Renal cortex interstitium (tissue), 11 donors: ENCODE measurements around the gene C4orf36. TPM values are rescaled to one million over a fixed set of nuclear protein-coding genes. Genes with fewer than 3 reads are reported as not detected.

Experiments used
- DNase-seq, 11 donors: peaks; one replicate each; pipeline ENCODE4 v3.0.0-alpha.2; 2013; ENCODE audit warnings: low read depth in 9 of 11, low spot score in 4 of 11; ENCODE audit errors: extremely low read depth in 1 of 11
- polyA plus RNA-seq, 3 donors: library from polyadenylated mRNA; unstranded; fragments of 120-200 nt; gene quantifications; one replicate each; pipeline ENCODE4 v1.2.1, GENCODE V29; 2013; ENCODE audit not compliant: insufficient read length in 3 of 3

C4orf36 gene
- polyA plus RNA-seq, 3 donors: 1.2 to 1.8 (median 1.4) TPM

GRCh38 chr4:86919561-86920223, 27.5 kb upstream of the C4orf36 start:
- no peak for DNase-seq

GRCh38 chr4:86918539-86919072, 26.4 kb upstream of the C4orf36 start:
- no peak for DNase-seq

GRCh38 chr4:86917212-86918039, 25.2 kb upstream of the C4orf36 start:
- no peak for DNase-seq

GRCh38 chr4:86916392-86916791, 24.2 kb upstream of the C4orf36 start:
- no peak for DNase-seq

- DNase-seq: no peak
Measured at GRCh38 chr4:86910820-86911684, 18.8 kb upstream of the C4orf36 start.

DNA sequence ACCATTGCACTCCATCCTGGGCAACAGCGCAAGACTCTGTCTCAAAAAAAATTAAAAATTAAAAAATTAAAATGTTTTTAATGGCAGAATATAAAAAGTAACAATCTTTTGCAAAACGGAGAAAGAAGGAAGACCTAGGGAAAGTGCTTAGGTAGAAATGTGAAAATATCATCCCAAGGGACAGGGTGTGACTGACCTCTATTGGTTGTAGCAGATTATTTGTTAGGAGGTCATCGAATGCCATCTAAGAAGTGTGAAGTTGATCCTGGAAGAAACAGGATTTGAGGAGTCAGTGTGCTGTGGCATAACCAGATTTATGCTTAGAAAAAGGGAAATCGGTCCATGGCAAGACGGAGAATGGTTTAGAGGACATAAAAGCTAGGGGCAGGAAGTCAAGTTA, 18.1 kb upstream of the C4orf36 start:
- no peak for DNase-seq

GRCh38 chr4:86909546-86910295, 17.5 kb upstream of the C4orf36 start:
- DNase-seq: no peak

DNA sequence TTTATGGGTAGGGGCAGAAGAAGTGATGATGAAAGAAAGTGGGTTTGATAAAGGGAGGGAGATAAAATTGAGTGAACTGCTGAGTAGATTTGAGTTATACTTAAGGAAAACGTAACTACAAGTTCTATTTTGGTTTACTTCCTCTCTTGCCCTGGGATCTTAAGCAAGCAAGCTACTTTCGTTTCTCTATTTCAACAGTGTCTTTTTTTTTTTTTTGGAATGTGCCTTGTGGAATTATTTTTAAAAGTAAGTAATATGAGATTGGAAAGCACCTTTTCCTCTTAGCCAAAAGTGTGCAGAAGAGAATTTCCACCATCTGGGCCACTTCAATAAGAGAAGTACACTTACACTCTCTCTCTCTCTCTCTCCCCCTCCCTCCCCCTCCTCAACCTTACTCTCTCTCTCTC, 16.0 kb upstream of the C4orf36 start:
- no peak for DNase-seq

DNA sequence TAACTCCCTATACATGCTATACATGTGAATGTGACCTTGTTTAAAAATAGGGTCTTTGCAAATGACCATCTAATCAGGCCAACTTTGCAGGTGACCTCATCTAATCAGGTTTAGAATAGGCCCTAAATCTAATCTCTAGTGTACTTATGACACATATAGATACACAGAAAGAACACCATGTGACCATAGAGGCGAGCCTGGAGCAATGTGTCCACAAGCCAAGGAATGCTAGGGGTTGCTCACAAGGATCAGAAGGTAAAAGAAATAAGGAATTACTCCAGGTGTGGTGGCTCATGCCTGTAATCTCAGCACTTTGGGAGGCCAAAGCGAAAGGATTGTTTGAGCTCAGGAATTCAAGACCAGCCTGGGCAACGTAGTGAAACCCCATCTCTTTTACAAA, 9.6 kb upstream of the C4orf36 start:
- DNase-seq: no peak

DNA sequence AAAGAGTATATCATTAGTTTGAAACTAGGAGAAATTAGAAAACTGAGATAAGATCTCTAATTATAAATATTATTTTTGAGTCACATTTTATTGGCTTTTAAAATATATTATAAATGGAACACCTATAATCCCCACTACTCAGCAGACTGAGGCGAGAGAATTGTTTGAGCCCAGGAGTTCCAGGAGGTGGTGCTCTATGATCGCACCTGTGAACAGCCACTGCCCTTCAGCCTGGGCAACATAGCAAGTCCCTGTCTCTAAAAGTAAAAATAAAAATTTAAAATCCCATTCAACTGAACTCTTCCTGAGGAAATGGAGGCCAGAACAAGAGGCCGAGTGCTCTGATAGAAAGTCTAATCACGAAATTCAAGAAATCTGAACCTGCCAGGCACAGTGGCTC, 6.3 kb upstream of the C4orf36 start:
- DNase-seq: no peak

DNA sequence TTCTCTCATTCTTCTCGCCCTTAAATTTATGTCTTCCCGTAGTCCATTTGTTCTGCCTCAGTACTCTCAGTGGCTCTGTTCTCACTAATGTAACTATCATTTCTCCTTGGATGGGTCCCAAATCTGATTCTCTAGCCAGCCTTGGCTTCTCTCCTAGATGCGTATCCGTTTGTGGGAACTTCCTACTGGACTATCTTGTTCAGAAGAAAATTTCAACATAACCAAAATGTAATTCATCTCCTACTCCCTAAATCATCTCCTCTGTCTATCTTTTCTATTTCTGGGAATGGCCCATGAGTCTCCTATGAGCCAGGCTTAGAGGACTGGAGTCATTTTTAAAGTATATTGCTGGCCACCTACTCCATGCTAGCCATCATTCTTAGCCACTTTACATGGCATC, 4.4 kb upstream of the C4orf36 start:
- no peak for DNase-seq

DNA sequence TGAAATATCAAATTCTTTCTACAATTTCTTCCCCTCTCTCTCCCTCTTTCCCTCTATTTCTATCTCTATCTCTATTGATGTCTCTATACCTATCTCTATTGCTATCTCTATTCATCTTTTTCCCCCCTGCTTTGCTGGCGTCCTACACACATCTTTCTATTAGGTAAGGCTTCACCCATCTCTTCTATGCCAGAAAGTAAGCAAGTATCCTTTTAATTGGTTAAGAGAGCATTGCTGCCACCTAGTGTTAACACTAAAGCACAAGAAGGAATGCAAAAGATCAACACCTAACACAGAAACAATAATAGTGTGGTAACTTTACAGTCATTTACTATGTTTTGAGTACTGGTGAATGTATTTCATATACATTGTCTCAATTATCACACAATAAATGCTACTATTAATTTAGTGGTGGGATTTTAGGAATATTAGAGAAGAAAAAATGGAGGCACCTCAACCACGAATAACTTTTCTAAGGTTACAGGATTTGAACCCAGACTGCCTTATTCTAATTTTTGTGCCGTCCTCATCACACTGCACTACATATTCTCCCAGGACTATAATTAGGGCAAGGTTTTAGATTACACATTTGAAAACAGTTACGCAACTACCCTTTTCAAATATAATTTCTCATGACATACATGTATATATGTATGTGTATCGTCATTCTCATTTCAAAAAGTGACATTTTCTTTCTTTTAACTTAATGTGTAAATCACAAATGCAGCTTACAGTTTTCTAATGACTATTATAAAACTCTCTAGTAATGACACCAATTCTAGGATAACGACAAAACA, 3.7 kb upstream of the C4orf36 start:
- DNase-seq: peak in 6 of 11 donors; percentile 50 to 81 (median 62)

DNA sequence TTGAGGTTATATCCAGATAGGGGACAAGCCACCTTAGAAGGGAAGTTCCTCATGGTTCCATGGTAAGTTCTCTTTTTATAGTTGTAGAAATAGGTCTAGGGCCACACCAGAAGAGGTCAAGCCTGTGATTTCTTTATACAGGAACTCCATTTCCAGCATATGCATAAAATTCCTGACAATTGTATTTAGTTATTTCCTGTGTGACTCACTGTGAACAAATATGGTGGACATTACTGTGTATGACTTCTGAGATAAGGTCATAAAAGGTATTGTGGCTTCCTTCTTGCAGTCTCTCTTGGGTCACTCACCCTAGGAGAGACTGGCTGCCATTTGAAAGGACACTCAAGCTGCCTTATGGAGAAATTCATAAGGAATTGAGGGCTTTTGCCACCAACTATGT, 2.2 kb upstream of the C4orf36 start:
- no peak for DNase-seq

- no peak for DNase-seq
Measured at GRCh38 chr4:86893136-86893535, 914 bp upstream of the C4orf36 start.

GRCh38 chr4:86892636-86892960, 376 bp upstream of the C4orf36 start:
- DNase-seq: no peak

DNA sequence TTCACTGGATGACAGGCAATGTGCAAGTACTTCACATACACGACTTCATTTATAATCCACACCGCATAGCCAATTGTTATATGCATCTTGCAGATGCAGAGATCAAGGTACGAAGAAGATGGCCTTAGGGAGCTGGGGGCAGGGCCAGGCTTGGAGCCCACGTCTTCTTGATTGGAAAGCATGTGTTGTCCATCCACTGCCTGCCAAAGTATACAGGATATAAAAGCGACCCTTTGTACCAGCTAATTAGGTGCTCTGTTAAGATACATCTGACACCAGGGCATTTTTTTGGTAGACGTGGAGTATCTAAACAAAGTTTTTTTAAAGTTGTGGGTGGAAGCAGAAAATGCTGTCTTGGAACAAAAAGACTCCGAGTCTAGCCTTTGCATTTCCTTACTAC, 1.4 kb downstream of the C4orf36 start:
- DNase-seq: no peak

- no peak for DNase-seq
Measured at GRCh38 chr4:86879641-86880040, 12.6 kb downstream of the C4orf36 start.

- DNase-seq: no peak
Measured at GRCh38 chr4:86878640-86879039, 13.6 kb downstream of the C4orf36 start.
